Tongue (tissue), 2 donors: ENCODE data around the gene NAV1. TPM values are rescaled to one million over a fixed set of nuclear protein-coding genes. Genes with fewer than 3 reads are reported as not detected.
"Not testable (repeated sequence)": the region's sequence is repeated elsewhere in the genome, so short reads cannot be mapped to it uniquely, and the experiment has no call there.

Experiments
- DNase-seq: peaks from one replicate; pipeline ENCODE4 v3.0.0-alpha.2; 2015
- total RNA-seq: library from RNA; depleted of rRNA; stranded (reverse); fragments of >200 nt; gene quantifications from one replicate; pipeline ENCODE4 v1.2.3, GENCODE V29; 2014

NAV1 gene
- total RNA-seq, 1 donor from 2014 or later: 17.3 TPM

GRCh38 chr1:201520046-201520575 lies 18.8 kb upstream of the NAV1 start:
- DNase-seq: not testable (repeated sequence)

DNA sequence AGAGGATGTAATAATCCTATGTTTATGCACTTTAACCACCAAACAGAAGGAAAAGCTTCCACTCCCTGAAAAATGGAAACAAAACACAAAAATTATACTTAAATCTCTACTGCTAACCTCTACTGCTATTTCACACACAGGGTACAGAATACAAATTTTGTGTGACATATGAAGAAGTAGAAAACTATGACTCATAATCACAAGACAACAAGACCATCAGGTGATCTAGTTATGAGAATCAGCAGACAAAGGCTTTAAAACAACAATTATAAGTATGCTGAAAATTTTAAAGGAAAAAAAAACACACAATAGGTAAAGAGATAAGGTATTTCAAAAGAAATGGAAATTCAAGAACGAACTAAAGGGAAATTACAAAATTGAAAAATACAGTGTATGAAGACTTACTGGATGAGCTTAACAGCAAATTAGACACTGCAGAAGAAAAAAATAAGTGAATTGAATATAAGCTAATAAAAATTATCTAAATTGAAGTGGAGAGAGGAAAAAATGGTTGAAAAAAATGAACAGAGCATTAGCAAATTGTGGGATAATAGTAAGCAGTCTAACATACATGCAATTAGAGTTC lies 13.6 kb upstream of the NAV1 start:
- DNase-seq: no peak

GRCh38 chr1:201527879-201528278 lies 11.0 kb upstream of the NAV1 start:
- DNase-seq: no peak

DNA sequence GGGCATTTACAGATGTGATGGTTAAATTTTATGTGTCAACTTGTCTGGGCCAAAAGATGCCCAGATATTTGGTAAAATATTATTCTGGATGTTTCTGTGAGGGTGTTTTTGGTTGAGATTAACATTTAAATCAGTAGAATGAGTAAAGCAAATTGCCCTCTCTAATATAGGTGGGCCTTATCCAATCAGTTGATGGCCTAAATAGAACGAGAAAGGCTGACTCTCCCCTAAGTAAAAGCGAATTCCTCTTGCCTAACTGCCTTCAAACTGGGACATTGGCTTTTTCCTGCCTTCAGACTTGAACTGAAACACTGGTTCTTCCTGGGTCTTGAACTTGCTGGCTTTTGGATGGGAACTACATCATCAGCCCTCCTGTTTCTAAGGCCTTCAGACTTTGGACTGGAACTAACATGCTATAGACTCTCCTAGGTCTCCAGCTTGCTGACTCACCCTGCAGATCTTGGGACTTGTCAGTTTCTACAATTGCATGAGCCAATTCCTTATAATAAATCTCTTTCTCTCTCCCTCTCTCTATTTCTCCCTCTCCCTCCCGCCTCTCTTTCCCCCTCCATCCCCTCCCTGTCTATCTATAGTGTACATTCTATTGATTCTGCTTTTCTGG lies 10.2 kb upstream of the NAV1 start:
- no peak for DNase-seq

DNA sequence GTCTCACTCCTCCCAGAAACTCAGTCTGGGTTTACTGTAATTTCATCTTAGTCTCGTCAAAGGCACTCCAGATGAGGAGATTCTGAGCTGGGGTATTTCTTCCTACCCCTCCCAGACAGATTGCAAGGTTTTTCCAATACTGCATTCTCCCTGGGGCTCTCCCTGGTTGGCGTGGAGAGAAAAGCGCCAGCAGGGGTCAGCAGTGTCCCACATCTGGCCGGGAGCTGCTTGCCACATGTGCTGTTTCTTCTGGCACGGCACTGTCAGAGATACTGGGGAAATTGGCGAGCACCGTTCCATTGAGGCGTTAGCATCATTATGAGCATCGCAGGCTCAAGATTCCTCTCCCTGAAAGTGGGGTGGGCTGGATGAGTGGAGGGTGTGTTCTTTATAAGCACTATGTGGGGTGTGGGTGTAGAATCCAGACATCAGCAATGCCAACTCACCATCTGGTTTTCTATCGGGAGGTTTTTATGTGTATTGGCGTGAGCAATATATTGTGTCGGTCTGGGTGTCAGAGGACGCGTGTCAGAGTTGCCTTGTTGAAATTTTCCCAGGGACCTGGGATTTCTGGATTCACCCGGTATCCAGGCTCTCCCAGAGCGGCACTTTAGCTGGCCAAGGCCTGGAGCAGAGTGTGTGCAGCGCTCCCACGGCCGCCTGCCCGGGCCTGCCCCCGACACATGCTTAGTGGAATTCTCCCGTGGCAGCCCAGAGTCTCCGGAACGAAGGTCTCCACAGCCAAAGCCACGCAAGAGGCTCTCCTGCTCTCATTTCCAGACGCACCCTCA lies 8.0 kb upstream of the NAV1 start:
- peak; percentile 94 for DNase-seq

GRCh38 chr1:201531551-201532425 lies 7.1 kb upstream of the NAV1 start:
- DNase-seq: peak; percentile 94

DNA sequence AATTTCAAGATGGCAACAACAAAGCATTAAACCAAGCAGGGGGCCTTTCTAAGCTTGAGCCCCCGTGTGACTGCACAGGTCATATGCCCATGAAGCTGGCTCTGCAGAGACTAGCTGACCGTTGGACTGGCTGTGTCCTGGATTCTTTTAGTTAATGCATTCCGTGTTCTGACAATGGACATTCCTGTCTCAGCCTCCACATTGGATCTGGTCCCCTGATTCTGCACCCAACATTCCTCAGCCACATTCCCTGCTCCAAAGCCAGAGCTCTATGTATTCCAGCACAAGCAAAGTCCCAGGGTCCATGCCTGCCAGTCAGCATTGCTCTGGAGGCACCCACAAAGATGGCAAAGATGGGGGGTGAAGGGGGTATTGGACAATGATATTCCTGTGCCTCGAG lies 5.1 kb upstream of the NAV1 start:
- DNase-seq: no peak

- DNase-seq: no peak
Measured at GRCh38 chr1:201535046-201535918, 3.6 kb upstream of the NAV1 start.

GRCh38 chr1:201535919-201536245 lies 3.0 kb upstream of the NAV1 start:
- no peak for DNase-seq

GRCh38 chr1:201536558-201536957 lies 2.4 kb upstream of the NAV1 start:
- no peak for DNase-seq

DNA sequence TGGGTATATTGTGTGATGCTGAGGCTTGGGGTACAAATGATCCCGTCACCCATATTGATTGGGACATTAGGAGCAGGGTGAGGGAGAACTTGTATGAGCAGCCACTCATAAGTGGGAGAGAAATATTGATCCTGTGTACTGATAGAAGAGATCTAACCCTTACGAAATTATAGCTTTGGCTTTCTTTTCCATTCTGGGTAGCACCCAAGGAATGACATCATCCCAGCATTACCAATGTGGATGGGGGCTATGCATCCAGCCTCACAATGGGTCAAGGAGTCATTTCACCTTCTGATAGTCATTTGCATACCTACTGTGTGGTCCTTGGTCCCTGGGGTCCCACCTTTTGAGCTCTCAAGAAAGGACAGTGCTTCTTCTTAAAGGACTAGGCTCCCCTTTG lies 1.9 kb upstream of the NAV1 start:
- no peak for DNase-seq

- DNase-seq: no peak
Measured at GRCh38 chr1:201537467-201537866, 1.5 kb upstream of the NAV1 start.

DNA sequence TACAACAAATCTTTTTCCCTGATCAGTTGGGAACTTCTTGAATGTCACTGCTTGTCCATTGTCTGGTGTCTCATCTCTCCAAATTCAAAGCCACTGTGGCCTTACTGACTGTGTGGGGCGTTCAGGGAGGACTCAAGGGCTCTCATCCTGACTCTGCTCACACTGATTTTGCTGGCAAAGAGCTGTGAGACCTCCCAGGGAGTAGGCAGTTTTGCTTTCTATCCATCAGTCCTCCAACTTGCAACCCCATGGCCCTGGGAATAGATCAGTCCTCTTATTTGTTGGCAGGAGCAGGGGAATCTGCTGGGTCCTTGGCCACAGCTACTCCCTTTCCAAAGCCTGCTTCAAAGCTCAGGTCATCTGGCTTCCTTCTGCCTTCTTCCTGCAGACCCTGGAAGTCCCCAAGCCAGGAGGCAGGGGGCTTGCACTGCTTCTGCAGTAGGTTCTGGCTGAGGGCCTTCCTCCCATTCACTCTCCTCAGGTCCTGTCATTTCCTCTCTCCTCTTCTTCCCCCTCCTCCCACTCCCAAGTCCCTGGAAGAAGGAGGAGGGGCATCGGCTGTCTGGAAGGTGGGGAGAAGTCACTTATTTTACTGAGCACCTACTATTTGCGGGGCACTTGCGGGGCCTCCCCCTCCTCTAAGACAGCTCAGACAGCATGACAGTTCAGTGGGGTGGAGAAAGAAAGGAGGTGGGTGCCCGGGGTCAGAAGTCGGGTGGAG lies 876 bp upstream of the NAV1 start:
- no peak for DNase-seq

- peak; percentile 76 for DNase-seq
Measured at GRCh38 chr1:201539561-201540431, 869 bp downstream of the NAV1 start.

- DNase-seq: no peak
Measured at GRCh38 chr1:201540846-201541735, 2.2 kb downstream of the NAV1 start.

- DNase-seq: peak; percentile 73
Measured at GRCh38 chr1:201542309-201543035, 3.5 kb downstream of the NAV1 start.

- DNase-seq: no peak
Measured at GRCh38 chr1:201543871-201544642, 5.1 kb downstream of the NAV1 start.
